GM18909 (cell line): ENCODE measurements around the gene KMT5C.

ENCODE experiments used
- ATAC-seq: cut with Tn5 transposase; IDR thresholded peaks from one replicate; pipeline ENCODE4 v1.9.1; 2021; ENCODE audit warnings: mild to moderate bottlenecking; ENCODE audit not compliant: unreplicated experiment, poor library complexity

The KMT5C gene

GRCh38 chr19:55345818-55346724 lies 6.4 kb downstream of the KMT5C start:
- no peak for ATAC-seq

GRCh38 chr19:55346725-55347441 lies 7.2 kb downstream of the KMT5C start:
- no peak for ATAC-seq

GRCh38 chr19:55347442-55348009 lies 7.8 kb downstream of the KMT5C start:
- ATAC-seq, result no peak

GRCh38 chr19:55348317-55349034 lies 8.8 kb downstream of the KMT5C start:
- no peak for ATAC-seq

GRCh38 chr19:55350620-55351315 lies 11.1 kb downstream of the KMT5C start:
- no peak for ATAC-seq

- ATAC-seq, result no peak
These were observed 12.4 kb downstream of the KMT5C start for GRCh38 chr19:55352040-55352439.

- ATAC-seq, result no peak
These were observed 13.0 kb downstream of the KMT5C start for GRCh38 chr19:55352549-55353145.

- no peak for ATAC-seq
These were observed 13.7 kb downstream of the KMT5C start for GRCh38 chr19:55353356-55353802.

GRCh38 chr19:55353803-55354697 lies 14.4 kb downstream of the KMT5C start:
- ATAC-seq, result no peak

- no peak for ATAC-seq
These were observed 15.1 kb downstream of the KMT5C start, which contains the start of gene COX6B2 for GRCh38 chr19:55354698-55355212. Gene COX6B2, minus strand, starts transcription at chr19:55354719. Its CDS starts 198 bp downstream, at chr19:55354521.

GRCh38 chr19:55355213-55355821 lies 15.6 kb downstream of the KMT5C start:
- ATAC-seq, result no peak

GRCh38 chr19:55358493-55358892 lies 18.8 kb downstream of the KMT5C start:
- ATAC-seq, result no peak

GRCh38 chr19:55358943-55359908 lies 19.6 kb downstream of the KMT5C start:
- no peak for ATAC-seq

- no peak for ATAC-seq
These were observed 21.2 kb downstream of the KMT5C start for GRCh38 chr19:55360902-55361301.

GRCh38 chr19:55362174-55362989 lies 22.7 kb downstream of the KMT5C start:
- ATAC-seq, result no peak
